Measurements from ENCODE around the gene GABRG3. TPM values are rescaled to one million over a fixed set of nuclear protein-coding genes. Genes with fewer than 3 reads are reported as not detected.

The GABRG3 gene
- total and polyA plus RNA-seq, 2 of the 4 experiments (the other 2 are of a cell fraction) = not detected

DNA sequence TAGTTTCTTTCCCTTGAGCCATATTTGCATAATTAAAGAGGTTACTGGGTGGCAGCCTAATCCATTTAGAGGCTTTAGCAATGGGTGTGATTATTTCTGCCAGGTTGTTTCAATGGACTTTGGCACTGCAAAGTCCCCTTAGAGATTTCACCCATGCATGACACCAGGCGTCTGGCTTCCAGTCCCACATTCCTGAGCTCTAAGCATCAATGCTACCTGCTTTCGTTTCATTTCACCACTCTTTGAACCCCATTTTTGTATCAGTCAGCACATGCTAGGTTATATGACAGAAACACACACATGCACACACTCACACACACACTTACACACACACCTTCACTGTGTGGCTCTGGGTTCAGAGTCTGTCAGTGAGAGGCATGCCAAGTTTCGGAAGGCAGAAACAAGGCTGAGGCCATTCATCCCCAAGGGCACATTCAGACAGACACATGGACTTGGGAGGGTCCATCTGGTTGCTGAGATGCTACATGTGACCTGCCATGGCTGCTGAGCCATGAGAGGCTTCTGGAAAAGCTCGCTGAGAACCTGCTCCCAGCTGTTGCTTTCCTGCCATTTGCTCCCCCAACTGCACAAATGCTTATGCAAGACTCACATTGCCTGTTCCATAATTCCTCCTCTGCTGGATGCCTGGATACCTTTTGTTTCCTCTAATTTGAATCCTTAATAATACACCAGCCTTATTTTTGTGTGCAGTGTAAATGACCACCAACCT, 354.1 kb downstream of the GABRG3 start:
- in situ Hi-C loops (cut with MboI; ENCODE audit: low sequenced_read_pairs) = no loop called here
- Histone ChIP-seq H2BK5ac (ENCODE audit: low read depth, low read length, poor library complexity, severe bottlenecking) (no peak overlapping the region), H3K18ac (ENCODE audit: low read depth, low read length) (no peak overlapping the region), H3K4me2 (ENCODE audit: low read depth, low read length) (no peak overlapping the region), H3K14ac (replicated peaks; ENCODE audit: low read depth, low read length) (no peak overlapping the region), H3K27ac (ENCODE audit: insufficient read depth, low read length) (no peak overlapping the region), H4K5ac (ENCODE audit: low read depth, low read length) (no peak overlapping the region), H4K20me1 (ENCODE audit: insufficient read depth, low read length) (no peaks in the 10 kb centered on the region), H2AK9ac (replicated peaks; ENCODE audit: low read depth, low read length, poor library complexity) (no peak overlapping the region), H3K4me3 (ENCODE audit: insufficient read depth, low read depth, low read length) (no peak overlapping the region), H3K36me3 (ENCODE audit: control insufficient read depth, insufficient read depth, low read length) (no peaks in the 10 kb centered on the region), H3K9me3 (ENCODE audit: control insufficient read depth, insufficient read depth, low read length) (peaks cover 33% of the 10 kb centered on the region), H3K4ac (ENCODE audit: low read depth, low read length) (no peak overlapping the region), H4K8ac (ENCODE audit: low read depth in 2 of 2, low read length in 2 of 2) (no peak overlapping the region), H3K23ac (ENCODE audit: low read depth, low read length) (no peak overlapping the region), H2AFZ (replicated peaks; ENCODE audit: low read length, poor library complexity) (no peak overlapping the region), H4K91ac (ENCODE audit: insufficient read depth, low read depth, low read length) (no peak overlapping the region), H3K4me1 (ENCODE audit: control insufficient read depth, insufficient read depth, low read length) (no peaks in the 10 kb centered on the region), H3K9me1 (ENCODE audit: insufficient read depth, low read length) (no peaks in the 10 kb centered on the region), H2BK15ac (ENCODE audit: low read depth, low read length) (no peak overlapping the region), H3K79me1 (ENCODE audit: low read depth in 1 of 2, low read length in 2 of 2) (no peaks in the 10 kb centered on the region), H2BK120ac (ENCODE audit: low read depth, low read length) (no peak overlapping the region), H3K56ac (ENCODE audit: extremely low read depth, insufficient read depth, low read length) (no peak overlapping the region), H2BK20ac (ENCODE audit: low read depth, low read length) (no peak overlapping the region), H3K27me3 (ENCODE audit: control insufficient read depth, insufficient read depth, low read length) (no peaks in the 10 kb centered on the region), H2AK5ac (ENCODE audit: low read depth, low read length) (no peak overlapping the region), H3K9ac (ENCODE audit: low read depth, low read length) (no peak overlapping the region)
- intact Hi-C loops (cut with micrococcal nuclease) = no loop called here
- no peak for TF ChIP-seq CEBPB (IDR thresholded peaks at IDR 0.05; ENCODE audit: low read depth, low read length)
- no peak for TF ChIP-seq MXI1 (IDR thresholded peaks at IDR 0.05; ENCODE audit: borderline replicate concordance, low read depth, low read length)
- TF ChIP-seq SMC3 (IDR thresholded peaks at IDR 0.05; ENCODE audit: low read depth, low read length) = no peak
- TF ChIP-seq NFE2L2 (IDR thresholded peaks at IDR 0.05; ENCODE audit: low read depth, low read length) = no peak
- POLR2A ChIA-PET (ENCODE audit: unreplicated experiment) = no interaction called here
- dilution Hi-C loops (cut with HindIII; ENCODE audit: low sequenced_read_pairs, unreplicated experiment) = no loop called here
- CTCF ChIA-PET = no interaction called here
- BruUV-seq (replicated peaks) = no TSS peak
- no peak for DNase-seq
- no peak for ATAC-seq (ENCODE audit: low read depth)
- WGBS, 2 experiments (ENCODE audit: extremely low coverage in 2 of 2, insufficient read length in 1 of 2) = 33% methylated on average over 1 of the region's 4 CpGs; no CpG with 5 or more reads in 1 of the 2 experiments

Measured in IMR-90 (cell line).